ENCODE measurements around the gene MEMO1. TPM values are rescaled to one million over a fixed set of nuclear protein-coding genes. Genes with fewer than 3 reads are reported as not detected.
A peak's percentile ranks its signal among the peaks of the same experiment; 100 is the strongest.
"Not testable (repeated sequence)": the region's sequence is repeated elsewhere in the genome, so short reads cannot be mapped to it uniquely, and the experiment has no call there.

Gene MEMO1
- total RNA-seq, 2 donors from 2014 or later = 5.6 to 13.2 TPM

DNA sequence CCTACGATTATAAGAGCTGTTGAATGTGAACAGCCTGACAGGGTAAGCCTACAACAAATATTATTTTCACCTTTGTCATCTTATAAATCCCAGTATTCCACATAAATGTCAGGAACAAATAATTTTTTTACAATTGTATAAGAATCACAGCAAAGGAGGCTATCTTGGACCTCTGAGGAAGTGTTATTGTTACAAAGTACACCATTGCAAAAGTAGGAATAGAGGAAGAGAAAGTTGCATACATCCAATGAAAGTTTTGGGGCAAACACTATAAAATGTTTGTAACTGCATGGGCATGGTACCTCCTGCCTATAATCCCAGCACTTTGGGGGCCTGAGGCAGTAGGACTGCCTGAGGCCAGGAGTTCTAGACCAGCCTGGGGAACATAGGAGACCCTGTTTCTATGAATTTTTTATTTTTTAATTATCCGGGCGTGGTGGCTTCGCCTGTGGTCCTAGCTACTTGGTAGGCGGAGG lies 715 bp upstream of the MEMO1 start:
- peak overlapping the region; percentile 38 to 46 for H3K4me3 ChIP-seq
- no peaks in the 10 kb centered on the region for H3K36me3 ChIP-seq (replicated peaks in 1 of 2; ENCODE audit: insufficient read depth in 1 of 2, low read depth in 2 of 2)
- DNase-seq (no peak), ATAC-seq (no peak)
- intact Hi-C loops (cut with DNase I) = no loop called here
- TF ChIP-seq POLR2A (IDR thresholded peaks at IDR 0.05) = no peak
- no peak for TF ChIP-seq CTCF (IDR thresholded peaks at IDR 0.05)
- no peaks in the 10 kb centered on the region for H3K9me3 ChIP-seq
- 68 to 78% methylated on average over 5 of the region's 5 CpGs for WGBS, 2 donors
- H3K27me3 ChIP-seq = no peaks in the 10 kb centered on the region
- H3K4me1 ChIP-seq = peaks cover 25% of the 10 kb centered on the region
- peak overlapping the region; percentile 87 to 90 (median 89) for H3K27ac ChIP-seq

- H3K27me3 ChIP-seq; H3K36me3 ChIP-seq (replicated peaks in 1 of 2; ENCODE audit: insufficient read depth in 1 of 2, low read depth in 2 of 2); intact Hi-C loops (cut with DNase I); H3K9me3 ChIP-seq: not testable (repeated sequence)
- peak overlapping the region; percentile 87 to 90 (median 89) for H3K27ac ChIP-seq
- peaks cover 37% of the 10 kb centered on the region for H3K4me1 ChIP-seq
- DNase-seq = peak; percentile 53 to 64 (median 59)
- WGBS, 2 donors = 0% methylated on average over 18 of the region's 43 CpGs; no CpG with 5 or more reads in 1 of the 2 donors
- peak; percentile 73 for ATAC-seq
- peak overlapping the region; percentile 38 to 46 for H3K4me3 ChIP-seq
Measured at GRCh38 chr2:32010280-32010669, 533 bp downstream of the MEMO1 start.

DNA sequence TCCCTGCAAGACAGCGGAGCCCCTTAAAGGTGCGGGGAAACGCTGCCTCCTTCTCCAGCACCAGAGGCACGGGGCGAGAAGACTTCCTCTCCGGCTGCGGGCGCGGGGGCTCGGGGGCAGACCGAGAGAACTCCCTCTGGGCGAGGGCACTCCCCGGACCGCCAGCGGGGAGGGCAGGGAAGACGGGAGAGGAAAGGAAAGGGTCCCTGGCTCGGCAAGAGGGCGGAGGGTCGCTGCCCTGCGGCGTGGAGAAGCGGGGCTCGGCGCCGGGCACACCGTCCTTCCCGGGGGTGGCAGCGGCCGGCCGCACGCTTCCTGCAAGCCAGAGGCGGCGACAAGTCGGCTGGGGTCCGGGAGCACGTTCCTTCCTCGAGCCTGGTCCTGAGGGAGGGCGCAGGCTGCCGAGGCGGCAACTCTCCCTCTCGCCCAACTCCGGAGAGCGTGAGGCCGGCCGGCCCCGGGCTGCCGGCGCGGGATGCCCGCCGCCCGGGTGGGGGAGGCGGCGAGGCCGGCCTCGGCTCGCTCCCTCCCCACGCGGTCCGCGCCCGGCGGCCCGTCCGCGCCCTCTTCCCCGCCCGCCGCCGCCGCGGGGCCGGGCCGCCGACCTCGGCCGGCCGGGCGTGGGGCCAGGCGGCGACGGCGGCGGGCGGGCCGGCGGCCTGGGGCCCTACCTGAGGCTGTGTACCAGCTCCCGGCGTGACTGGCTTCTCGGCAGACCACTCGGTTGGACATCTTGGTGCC lies 1.1 kb downstream of the MEMO1 start:
- ATAC-seq (peak; percentile 49), DNase-seq (peak; percentile 27 to 43 (median 38))
- H3K9me3 ChIP-seq = no peaks in the 10 kb centered on the region
- no peaks in the 10 kb centered on the region for H3K36me3 ChIP-seq (replicated peaks in 1 of 2; ENCODE audit: insufficient read depth in 1 of 2, low read depth in 2 of 2)
- WGBS, 2 donors = 0% methylated on average over 82 of the region's 91 CpGs; no CpG with 5 or more reads in 1 of the 2 donors
- H3K4me3 ChIP-seq = peak overlapping the region; percentile 43 to 79
- peak in 1 of 3 donors; percentile 8 for TF ChIP-seq POLR2A (IDR thresholded peaks at IDR 0.05)
- no peak for TF ChIP-seq CTCF (IDR thresholded peaks at IDR 0.05)
- intact Hi-C loops (cut with DNase I) = no loop called here
- peaks cover 38% of the 10 kb centered on the region for H3K4me1 ChIP-seq
- H3K27ac ChIP-seq = peak overlapping the region; percentile 64 to 90 (median 88)
- no peaks in the 10 kb centered on the region for H3K27me3 ChIP-seq

DNA sequence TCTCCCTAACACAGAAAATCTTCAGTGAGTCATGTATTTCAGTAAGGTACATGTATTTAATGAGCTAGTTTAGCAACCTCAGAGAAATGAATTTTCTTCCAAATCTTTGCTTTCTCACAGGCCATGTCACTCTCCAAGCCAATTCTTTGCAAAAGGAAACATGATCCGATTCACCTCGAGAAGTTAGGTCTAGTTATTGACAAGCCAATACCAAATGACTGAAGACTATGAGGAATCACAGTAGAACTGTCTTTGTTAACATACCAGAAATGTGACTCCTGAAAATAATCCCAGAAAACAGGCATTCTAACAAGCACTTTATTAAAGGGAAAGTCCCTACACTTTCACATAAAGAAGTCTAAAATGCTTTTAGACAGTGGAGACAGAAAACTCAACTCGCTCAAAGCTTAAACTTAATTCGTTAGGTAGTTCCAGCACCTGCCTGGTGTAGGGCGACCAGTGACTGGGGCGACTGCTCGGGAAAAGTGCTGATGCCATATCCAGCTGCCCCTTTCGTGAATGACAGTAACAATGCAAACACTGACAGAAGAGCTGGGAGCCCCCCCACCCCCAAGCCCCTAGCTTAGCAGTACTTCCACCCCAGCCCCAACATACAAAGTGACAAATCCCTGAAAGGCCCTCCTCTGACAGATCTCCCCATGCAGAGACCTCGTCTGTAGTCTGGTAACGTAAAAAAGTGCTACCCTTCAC lies 1.8 kb downstream of the MEMO1 start:
- Histone ChIP-seq H3K27me3 (no peaks in the 10 kb centered on the region), H3K9me3 (no peaks in the 10 kb centered on the region), H3K4me1 (peaks cover 38% of the 10 kb centered on the region), H3K4me3 (peak overlapping the region; percentile 43 to 79), H3K27ac (peak overlapping the region; percentile 64 to 90 (median 88)), H3K36me3 (replicated peaks in 1 of 2; ENCODE audit: insufficient read depth in 1 of 2, low read depth in 2 of 2) (no peaks in the 10 kb centered on the region)
- ATAC-seq (no peak), DNase-seq (peak; percentile 16 to 39 (median 19))
- 1% methylated on average over 8 to 10 of the region's 10 CpGs for WGBS, 2 donors
- intact Hi-C loops (cut with DNase I) = no loop called here
- TF ChIP-seq CTCF (IDR thresholded peaks at IDR 0.05) (no peak), POLR2A (IDR thresholded peaks at IDR 0.05) (no peak)

DNA sequence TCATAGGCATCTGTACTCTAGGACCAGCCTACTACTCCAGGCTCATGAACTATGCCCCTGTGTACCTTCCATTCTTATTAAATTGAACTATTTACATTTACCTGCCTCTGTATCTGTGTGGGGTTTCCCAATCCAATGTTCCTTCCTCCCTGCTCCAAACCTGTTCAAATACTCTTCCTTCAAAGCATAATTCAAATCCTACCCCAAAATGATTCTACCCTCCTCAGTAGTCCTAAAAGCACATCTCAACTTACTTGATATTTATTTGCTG lies 3.8 kb downstream of the MEMO1 start:
- intact Hi-C loops (cut with DNase I) = no loop called here
- no peak for DNase-seq
- Histone ChIP-seq H3K4me1 (peaks cover 38% of the 10 kb centered on the region), H3K9me3 (no peaks in the 10 kb centered on the region), H3K27ac (no peak overlapping the region), H3K4me3 (no peak overlapping the region), H3K36me3 (replicated peaks in 1 of 2; ENCODE audit: insufficient read depth in 1 of 2, low read depth in 2 of 2) (no peaks in the 10 kb centered on the region), H3K27me3 (no peaks in the 10 kb centered on the region)
- TF ChIP-seq POLR2A (IDR thresholded peaks at IDR 0.05) (no peak), CTCF (IDR thresholded peaks at IDR 0.05) (no peak)
- no peak for ATAC-seq
